IPS-18a (cell line): ENCODE data around the gene RFC5.
"Not testable (repeated sequence)": the region's sequence is repeated elsewhere in the genome, so short reads cannot be mapped to it uniquely, and the experiment has no call there.

Source experiments
- H3K27ac ChIP-seq: one replicate; pipeline ENCODE4 v1.5.1; 2013; ENCODE audit warnings: low read length
- H3K27me3 ChIP-seq: one replicate; pipeline ENCODE4 v1.6.1; 2013; ENCODE audit warnings: mild to moderate bottlenecking, low read length; ENCODE audit not compliant: control insufficient read depth, insufficient read depth
- H3K36me3 ChIP-seq: one replicate; pipeline ENCODE4 v1.6.1; 2013; ENCODE audit warnings: low read depth, low read length; ENCODE audit not compliant: control insufficient read depth
- H3K4me1 ChIP-seq: one replicate; pipeline ENCODE4 v1.6.1; 2013; ENCODE audit warnings: low read depth, low read length; ENCODE audit not compliant: control insufficient read depth
- H3K4me3 ChIP-seq: one replicate; pipeline ENCODE4 v1.5.1; 2013; ENCODE audit warnings: low read length
- H3K9ac ChIP-seq: one replicate; pipeline ENCODE4 v1.6.1; 2013; ENCODE audit warnings: mild to moderate bottlenecking, low read length, moderate library complexity
- H3K9me3 ChIP-seq: one replicate; pipeline ENCODE4 v1.6.1; 2013; ENCODE audit warnings: low read depth, low read length; ENCODE audit not compliant: control insufficient read depth

The RFC5 gene

DNA sequence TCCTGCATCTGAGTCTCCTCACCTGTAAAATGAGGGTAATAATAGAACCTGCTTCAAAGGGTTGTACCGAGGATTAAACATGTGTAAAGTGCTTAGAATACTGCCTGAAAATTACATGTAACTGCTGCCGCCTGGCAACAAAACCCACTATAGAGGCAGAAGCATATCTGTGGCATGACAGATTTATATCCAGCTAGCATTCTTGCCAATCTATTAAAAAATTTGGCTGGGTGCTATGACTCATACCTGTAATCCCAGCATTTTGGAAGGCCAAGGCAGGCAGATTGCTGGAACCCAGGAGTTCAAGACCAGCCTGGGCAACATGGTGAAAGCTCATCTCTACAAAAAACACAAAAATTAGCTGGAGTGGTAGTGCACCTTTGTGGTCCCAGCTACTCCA lies 31.3 kb upstream of the RFC5 start:
- Histone ChIP-seq H3K27ac (no peak overlapping the region), H3K9me3 (no peaks in the 10 kb centered on the region), H3K36me3 (no peaks in the 10 kb centered on the region), H3K9ac (no peak overlapping the region), H3K4me1 (no peaks in the 10 kb centered on the region), H3K4me3 (no peak overlapping the region), H3K27me3 (no peaks in the 10 kb centered on the region)

DNA sequence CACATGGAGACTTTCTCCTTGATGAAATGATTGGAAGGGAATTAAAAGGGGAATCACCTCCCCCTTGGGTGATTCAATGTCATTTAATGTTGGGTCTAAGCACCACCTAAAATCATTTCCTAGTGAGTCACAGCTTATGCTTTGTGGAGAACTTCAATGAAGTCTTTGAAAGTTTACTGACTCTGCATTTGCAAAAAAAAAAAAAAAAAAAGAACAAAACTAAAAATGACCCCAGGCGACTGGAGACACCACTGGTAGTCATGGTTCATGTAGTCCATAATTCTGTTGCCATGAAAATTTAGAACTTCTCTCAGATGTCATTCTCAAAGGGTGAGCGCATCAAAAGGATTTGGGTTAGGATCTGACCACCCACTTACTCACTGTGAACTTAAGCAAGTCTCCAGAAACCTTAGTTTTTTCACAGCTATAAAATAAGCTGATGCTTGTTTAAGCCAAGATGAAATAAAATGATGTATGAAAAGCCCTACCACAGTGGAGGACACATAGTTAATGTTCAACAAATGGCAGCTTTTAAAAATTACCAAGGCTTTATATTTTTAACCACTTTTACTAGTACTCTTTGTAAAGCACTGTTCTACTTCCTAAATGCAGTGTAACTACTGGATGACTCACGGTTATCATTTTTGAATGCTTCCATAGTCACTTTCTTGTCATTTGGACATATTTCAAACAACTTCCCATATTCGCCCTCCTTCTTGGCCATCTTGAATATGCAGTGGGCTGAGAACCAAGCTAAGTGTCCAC lies 29.6 kb upstream of the RFC5 start:
- Histone ChIP-seq H3K4me1 (no peaks in the 10 kb centered on the region), H3K27me3 (no peaks in the 10 kb centered on the region), H3K9ac (no peak overlapping the region), H3K36me3 (no peaks in the 10 kb centered on the region), H3K9me3 (no peaks in the 10 kb centered on the region), H3K27ac (no peak overlapping the region), H3K4me3 (no peak overlapping the region)

DNA sequence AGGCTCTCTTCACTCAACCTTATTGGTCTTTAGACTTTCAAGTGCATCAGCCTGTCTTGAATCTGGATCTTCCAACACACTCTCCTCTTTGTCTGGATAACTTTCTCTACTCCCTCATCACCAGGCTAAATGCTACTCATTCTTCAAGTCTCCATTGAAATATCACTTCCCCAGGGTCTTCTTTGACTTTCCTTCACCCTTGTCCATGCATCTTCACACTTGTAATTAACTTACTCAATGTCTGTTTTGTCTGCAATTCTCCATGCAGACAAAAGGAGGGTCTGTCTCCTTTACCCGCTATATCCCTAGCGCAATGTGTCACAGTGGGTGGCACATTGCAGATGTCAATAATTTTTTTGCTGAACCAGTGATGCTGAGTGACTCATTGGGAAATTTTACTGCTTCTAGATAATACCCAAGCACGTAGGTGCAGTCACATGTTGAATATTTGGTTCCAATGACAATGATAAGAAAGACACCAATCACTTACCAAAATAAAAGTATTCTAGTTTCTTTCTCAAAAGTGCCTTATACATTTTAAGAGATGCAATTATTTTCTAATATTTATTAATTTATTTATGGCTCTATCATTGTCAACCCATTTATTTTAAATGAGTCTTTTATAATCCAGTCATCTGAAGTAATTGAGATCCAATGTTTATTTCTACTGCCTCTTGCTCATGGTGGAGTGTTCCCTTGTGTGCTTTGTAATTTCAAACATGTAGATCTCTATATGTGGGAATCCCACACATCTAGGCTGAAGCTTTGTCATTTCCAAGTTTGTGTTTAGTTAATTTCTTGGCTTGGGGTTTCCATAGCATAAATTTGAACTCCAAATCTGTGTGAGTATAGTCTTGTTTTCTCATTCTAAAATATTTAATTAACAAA lies 21.7 kb upstream of the RFC5 start:
- no peak overlapping the region for H3K9ac ChIP-seq
- no peaks in the 10 kb centered on the region for H3K4me1 ChIP-seq
- no peak overlapping the region for H3K27ac ChIP-seq
- no peaks in the 10 kb centered on the region for H3K9me3 ChIP-seq
- no peak overlapping the region for H3K4me3 ChIP-seq
- no peaks in the 10 kb centered on the region for H3K27me3 ChIP-seq
- no peaks in the 10 kb centered on the region for H3K36me3 ChIP-seq

DNA sequence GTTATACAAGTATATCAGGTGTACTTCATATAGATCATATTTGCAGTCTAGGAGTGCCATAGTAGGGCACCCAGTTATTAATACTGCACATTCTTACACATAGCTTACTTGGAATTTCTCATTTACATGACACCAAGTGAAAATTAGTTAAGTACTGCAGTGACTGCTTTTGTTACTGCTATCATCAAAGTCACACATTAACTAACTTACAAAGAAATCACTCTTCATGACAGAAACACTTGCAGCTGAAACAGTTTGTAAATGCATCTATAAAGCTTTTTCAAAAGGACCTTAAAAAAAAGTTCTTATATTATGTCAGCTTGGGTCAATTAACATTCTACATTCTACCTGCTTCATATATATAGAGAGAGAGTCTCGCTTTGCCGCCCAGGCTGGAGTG lies 17.8 kb upstream of the RFC5 start:
- Histone ChIP-seq H3K36me3 (no peaks in the 10 kb centered on the region), H3K27ac (no peak overlapping the region), H3K9ac (no peak overlapping the region), H3K27me3 (no peaks in the 10 kb centered on the region), H3K4me3 (no peak overlapping the region), H3K4me1 (no peaks in the 10 kb centered on the region), H3K9me3 (no peaks in the 10 kb centered on the region)

DNA sequence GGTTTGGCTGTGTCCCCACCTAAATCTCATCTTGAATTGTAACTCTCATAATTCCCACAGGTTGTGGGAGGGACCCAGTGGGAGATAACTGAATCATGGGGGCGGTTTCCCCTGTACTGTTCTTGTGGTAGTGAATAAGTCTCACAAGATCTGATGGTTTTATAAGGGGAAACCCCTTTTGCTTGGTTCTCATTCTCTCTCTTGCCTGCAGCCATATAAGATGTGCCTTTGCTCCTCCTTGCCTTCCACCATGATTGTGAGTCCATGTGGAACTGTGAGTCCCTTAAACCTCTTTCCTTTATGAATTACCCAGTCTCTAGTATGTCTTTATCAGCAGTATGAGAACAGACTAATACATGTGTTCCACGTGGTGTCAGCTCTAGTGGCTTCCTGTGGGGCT lies 16.7 kb upstream of the RFC5 start:
- H3K36me3 ChIP-seq, H3K9me3 ChIP-seq: not testable (repeated sequence)

DNA sequence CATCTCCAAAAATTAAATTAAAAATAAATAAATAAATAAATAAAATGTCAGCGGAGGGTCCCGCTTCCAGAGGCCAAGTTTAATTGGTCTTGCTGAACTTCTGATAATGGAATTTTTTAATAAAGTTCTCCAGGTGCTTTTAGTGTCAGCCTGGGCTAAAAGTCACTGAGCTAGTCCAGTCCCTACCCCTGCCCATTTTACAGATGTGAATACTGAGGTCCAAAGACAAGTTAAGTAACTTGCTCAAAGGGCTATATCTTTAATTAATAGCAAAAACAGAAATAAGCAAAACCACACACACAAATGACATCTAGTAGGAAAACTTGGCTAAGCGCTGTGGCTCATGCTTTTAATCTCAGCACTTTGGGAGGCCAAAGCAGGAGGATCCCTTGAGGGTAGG lies 5.6 kb upstream of the RFC5 start:
- Histone ChIP-seq H3K36me3 (no peaks in the 10 kb centered on the region), H3K4me3 (no peak overlapping the region), H3K4me1 (peaks cover 2% of the 10 kb centered on the region), H3K9me3 (no peaks in the 10 kb centered on the region), H3K9ac (no peak overlapping the region), H3K27ac (no peak overlapping the region), H3K27me3 (no peaks in the 10 kb centered on the region)

More for the DNA sequence above, 16.7 kb upstream of the RFC5 start:
- H3K9ac ChIP-seq, H3K27ac ChIP-seq, H3K4me1 ChIP-seq, H3K27me3 ChIP-seq, H3K4me3 ChIP-seq: not testable (repeated sequence)

DNA sequence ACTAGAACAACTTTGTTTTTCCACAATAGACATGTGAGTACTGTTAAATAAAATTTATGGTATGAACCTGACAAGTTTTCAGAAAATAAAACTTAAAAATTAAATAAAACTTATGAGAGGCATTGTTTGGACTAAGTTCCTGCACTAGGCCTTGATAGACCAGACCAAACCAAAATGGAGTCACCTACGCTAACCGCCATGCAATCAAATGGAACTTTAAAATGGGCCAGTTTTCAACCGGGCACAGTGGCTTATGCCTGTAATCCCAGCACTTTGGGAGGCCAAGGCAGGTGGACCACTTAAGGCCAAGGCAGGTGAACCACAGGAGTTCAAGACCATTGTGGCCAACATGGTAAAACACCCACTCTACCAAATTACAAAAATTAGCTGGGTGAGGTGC lies 5.1 kb upstream of the RFC5 start:
- no peaks in the 10 kb centered on the region for H3K27me3 ChIP-seq
- no peaks in the 10 kb centered on the region for H3K9me3 ChIP-seq
- no peak overlapping the region for H3K9ac ChIP-seq
- no peak overlapping the region for H3K4me3 ChIP-seq
- peaks cover 6% of the 10 kb centered on the region for H3K4me1 ChIP-seq
- no peaks in the 10 kb centered on the region for H3K36me3 ChIP-seq
- H3K27ac ChIP-seq = no peak overlapping the region

DNA sequence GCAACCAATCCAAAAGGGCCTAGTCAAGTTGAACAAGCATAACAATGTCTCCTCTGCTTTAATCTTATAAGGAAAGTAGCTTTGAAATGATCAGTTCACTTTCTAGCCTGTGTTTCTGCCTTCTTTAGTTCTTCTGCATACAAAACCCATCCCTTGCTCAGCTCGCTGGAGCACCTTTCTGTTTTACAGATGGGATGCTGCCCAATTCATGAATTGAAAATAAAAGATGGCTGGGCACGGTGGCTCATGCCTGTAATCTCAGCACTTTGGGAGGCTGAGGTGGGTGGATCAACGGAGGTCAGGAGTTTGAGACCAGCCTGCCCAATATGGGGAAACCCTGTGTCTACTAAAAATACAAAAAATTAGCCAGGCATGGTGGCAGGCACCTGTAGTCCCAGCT lies 4.5 kb upstream of the RFC5 start:
- H3K36me3 ChIP-seq = no peaks in the 10 kb centered on the region
- no peak overlapping the region for H3K4me3 ChIP-seq
- H3K27ac ChIP-seq = no peak overlapping the region

DNA sequence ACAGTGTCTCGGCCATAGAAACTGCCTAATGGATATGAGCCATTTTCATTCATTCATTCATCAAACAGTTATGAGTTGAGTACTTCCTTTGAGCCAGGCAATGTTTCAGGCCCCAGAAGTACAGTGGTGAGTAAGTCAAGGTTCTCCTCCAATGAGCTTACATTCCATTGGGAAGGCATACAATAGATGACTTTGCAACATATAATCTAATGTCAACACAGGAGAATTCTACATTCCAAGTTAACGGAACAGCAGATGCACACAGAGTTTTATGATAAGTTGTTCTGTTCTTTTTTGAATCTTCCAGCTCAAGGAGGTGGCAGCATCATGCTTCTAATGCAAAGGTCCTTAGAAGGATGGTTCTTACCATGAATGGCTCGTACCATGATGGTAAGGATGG lies 3.2 kb upstream of the RFC5 start:
- no peak overlapping the region for H3K27ac ChIP-seq
- H3K9me3 ChIP-seq = no peaks in the 10 kb centered on the region
- H3K9ac ChIP-seq = no peak overlapping the region
- peaks cover 8% of the 10 kb centered on the region for H3K4me1 ChIP-seq
- H3K4me3 ChIP-seq = no peak overlapping the region
- H3K36me3 ChIP-seq = no peaks in the 10 kb centered on the region
- H3K27me3 ChIP-seq = no peaks in the 10 kb centered on the region

More for the DNA sequence above, 4.5 kb upstream of the RFC5 start:
- Histone ChIP-seq H3K9ac (no peak overlapping the region), H3K4me1 (peaks cover 6% of the 10 kb centered on the region), H3K27me3 (no peaks in the 10 kb centered on the region), H3K9me3 (no peaks in the 10 kb centered on the region)

DNA sequence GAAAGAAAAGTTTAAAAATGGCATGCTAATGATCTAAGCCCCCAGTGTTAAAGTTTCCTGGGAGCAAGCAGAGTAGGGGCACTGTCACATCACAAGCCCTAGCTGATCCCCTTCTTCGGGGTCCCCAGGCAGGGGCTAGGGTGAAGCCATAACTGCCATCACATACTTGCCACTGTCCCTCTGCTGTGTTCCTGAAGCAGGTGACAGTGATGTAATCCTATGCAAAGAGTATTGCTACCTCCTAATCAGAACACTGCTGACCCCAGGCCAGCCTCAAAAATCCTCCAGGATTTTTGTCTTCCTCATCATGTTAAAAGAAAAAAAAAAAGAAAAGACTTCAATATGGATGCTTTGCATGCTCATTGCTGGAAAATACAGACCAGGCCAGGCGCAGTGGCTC lies 1.2 kb upstream of the RFC5 start:
- Histone ChIP-seq H3K9me3 (no peaks in the 10 kb centered on the region), H3K4me1 (peaks cover 8% of the 10 kb centered on the region), H3K36me3 (peaks cover 15% of the 10 kb centered on the region), H3K9ac (no peak overlapping the region), H3K27ac (no peak overlapping the region), H3K4me3 (no peak overlapping the region), H3K27me3 (no peaks in the 10 kb centered on the region)

DNA sequence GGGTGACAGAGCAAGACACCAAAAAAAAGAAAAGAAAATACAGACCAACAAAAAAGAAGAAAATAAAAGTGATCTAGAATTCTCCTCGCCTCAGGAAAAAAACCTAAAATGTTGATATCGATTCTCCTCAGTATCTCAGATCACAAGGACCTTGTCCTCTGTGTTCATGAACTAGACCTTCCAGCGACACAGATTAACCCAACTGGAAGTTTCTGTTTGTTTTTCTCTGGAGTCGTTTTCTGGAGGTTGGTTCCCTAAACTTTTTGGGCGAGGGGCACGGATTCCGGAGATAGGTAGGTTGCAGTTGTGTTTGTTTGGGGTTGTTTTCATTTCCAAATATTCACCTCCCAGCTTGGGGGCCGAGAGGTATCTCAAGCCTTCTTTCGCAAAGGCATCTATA lies 559 bp upstream of the RFC5 start:
- peak overlapping the region; percentile 90 for H3K4me3 ChIP-seq
- H3K9ac ChIP-seq = no peak overlapping the region
- peaks cover 8% of the 10 kb centered on the region for H3K4me1 ChIP-seq
- no peaks in the 10 kb centered on the region for H3K9me3 ChIP-seq
- no peaks in the 10 kb centered on the region for H3K27me3 ChIP-seq
- H3K27ac ChIP-seq = no peak overlapping the region
- H3K36me3 ChIP-seq = peaks cover 21% of the 10 kb centered on the region

DNA sequence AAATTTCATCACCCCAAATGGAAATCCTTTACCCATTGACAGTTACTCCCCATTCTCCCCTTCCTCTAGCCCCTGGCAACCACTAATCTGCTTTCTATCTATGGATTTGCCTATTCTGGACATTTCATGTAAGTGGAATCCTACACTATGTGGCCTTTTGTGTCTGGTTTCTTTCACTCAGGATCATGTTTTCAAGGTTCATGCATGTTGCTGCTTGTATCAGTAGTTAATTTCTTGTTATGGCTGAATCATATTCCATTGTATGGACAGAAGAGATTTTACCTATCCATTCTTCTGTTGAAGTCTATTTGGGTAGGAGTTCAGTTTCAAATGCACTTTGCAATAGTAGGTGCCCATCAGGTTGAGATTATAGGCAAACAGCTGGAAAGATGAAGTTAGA lies 1.4 kb downstream of the RFC5 start:
- H3K9ac ChIP-seq = no peak overlapping the region

More for the DNA sequence above, 1.4 kb downstream of the RFC5 start:
- H3K36me3 ChIP-seq = peaks cover 41% of the 10 kb centered on the region
- H3K4me1 ChIP-seq = peaks cover 8% of the 10 kb centered on the region
- H3K4me3 ChIP-seq = peak overlapping the region; percentile 90
- H3K27me3 ChIP-seq = no peaks in the 10 kb centered on the region
- H3K9me3 ChIP-seq = no peaks in the 10 kb centered on the region
- no peak overlapping the region for H3K27ac ChIP-seq
